Renal cortical epithelial cell (primary cell): ENCODE results near the gene C3AR1. TPM values are rescaled to one million over a fixed set of nuclear protein-coding genes. Genes with fewer than 3 reads are reported as not detected.
"Not testable (repeated sequence)": the region's sequence is repeated elsewhere in the genome, so short reads cannot be mapped to it uniquely, and the experiment has no call there.

Experiments used
- DNase-seq: peaks from one replicate; pipeline ENCODE4 v3.0.0-alpha.2; 2011; ENCODE audit warnings: low read depth
- total RNA-seq: library from RNA; depleted of rRNA; stranded (reverse); fragments of >200 nt; gene quantifications from 2 replicates; pipeline ENCODE4 v1.2.3, GENCODE V29; 2014

C3AR1 gene
- total RNA-seq, 1 donor from 2014 or later: 0.30 TPM

DNA sequence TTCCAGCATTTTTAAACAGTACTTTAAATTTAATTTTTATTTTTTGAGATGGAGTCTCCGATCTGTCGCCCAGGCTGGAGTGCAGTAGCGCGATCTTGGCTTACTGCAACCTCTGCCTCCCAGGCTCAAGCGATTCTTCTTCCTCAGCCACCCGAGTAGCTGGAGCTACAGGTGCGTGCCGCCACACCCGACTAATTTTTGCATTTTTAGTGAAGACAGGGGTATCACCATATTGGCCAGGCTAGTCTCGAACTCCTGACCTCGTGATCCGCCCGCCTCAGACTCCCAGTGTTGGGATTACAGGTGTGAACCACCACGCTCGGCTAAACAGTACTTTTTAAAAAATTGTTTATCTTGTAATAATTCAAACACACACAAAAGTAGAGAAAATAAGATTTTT, 37.9 kb downstream of the C3AR1 start:
- no peak for DNase-seq

GRCh38 chr12:8027856-8028255, 38.3 kb downstream of the C3AR1 start:
- DNase-seq: no peak

DNA sequence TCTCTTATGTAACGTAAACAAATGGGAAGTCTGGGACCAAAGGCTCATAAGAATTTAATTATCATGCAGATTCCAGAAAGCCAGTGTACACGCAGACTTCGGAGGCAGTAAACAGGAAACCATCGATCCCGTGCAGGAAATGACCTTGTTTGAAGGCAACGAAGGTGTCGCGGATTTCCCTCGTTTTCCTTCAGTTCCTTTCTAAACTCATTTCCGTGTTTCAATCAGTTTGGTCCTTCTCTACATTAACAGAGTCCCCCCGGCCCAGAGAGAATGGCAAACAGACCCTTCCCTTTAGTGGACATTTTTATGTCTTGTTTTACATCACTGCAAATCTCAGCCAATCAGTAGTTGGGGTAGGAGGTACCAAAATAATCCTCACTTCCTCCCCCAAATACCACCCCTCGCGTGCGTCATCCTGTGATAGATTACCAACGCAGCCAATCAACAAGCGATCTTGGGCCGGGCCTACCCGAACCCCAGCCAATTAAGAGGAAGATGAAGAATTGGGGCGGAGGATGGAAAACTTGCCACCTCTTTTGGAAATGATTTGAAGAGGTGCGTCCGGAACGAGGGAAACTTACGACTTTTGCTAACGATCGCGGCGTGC, 39.8 kb downstream of the C3AR1 start:
- DNase-seq: peak; percentile 98

GRCh38 chr12:8018666-8019581, 47.2 kb downstream of the C3AR1 start:
- DNase-seq: no peak

DNA sequence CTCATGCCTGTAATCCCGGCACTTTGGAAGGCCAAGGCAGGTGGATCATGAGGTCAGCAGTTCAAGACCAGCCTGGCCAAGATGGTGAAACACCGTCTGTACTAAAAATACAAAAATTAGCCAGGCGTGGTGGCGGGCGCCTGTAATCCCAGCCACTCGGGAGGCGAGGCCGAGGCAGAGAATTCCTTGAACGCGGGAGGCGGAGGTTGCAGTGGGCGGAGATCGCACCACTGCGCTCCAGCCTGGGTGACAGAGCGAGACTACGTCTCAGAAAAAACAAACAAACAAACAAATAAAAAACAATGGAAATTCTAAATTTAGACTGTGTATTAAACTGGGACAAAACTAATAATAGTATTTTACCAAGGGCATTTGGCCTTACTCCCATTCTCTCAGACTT, 47.9 kb downstream of the C3AR1 start:
- DNase-seq: not testable (repeated sequence)

- no peak for DNase-seq
These were observed 51.3 kb downstream of the C3AR1 start for GRCh38 chr12:8014836-8015235.

DNA sequence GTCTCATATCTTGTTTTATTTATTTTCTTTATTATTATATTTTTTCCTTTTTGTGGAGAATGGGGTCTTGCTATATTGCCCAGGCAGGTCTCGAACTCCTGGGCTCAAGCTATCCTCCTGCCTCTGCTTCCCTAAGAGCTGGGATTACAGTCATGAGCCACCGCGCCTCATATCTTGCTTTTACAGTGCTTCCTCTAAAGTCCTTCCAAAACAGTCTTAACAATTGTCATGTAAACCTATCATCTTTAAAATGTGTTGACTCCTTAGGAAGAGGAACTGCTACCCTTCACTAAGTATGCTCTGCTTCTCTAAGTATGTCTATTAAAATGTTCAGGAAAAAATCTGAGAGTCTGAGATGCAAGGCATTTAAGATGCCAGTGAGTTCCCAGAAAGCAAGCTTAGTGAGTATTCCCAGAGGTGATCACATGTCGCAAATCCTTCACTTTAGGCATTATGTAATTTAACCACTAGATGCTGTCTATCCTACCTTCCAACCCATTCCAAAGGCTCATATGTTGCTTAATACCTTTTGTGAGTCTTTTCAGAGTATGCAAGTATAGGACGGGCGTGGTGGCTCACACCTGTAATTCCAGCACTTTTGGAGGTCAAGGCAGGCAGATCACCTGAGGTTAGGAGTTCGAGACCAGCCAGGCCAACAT, 53.4 kb downstream of the C3AR1 start:
- no peak for DNase-seq

- DNase-seq: peak; percentile 45
These were observed 54.8 kb downstream of the C3AR1 start for GRCh38 chr12:8011331-8011730.

Other genes with a start within 250 kb of the C3AR1 start
- 2.3 TPM in 1 of 2 replicates, not detected in the other for gene SLC2A14, start 193.4 kb downstream of the C3AR1 start, total RNA-seq
- gene SLC2A3, start 130.2 kb downstream of the C3AR1 start, total RNA-seq: 5.6 and 8.7 TPM in 2 replicates
- 5.0 and 8.2 TPM in 2 replicates for gene FOXJ2, start 33.6 kb downstream of the C3AR1 start, total RNA-seq
- gene NECAP1, start 15.9 kb upstream of the C3AR1 start, total RNA-seq: 41.6 and 44.6 TPM in 2 replicates
- gene CLEC4A, start 57.3 kb upstream of the C3AR1 start, total RNA-seq: 0.35 TPM in 1 of 2 replicates, not detected in the other
- gene ZNF705A, start 90.7 kb upstream of the C3AR1 start, total RNA-seq: under 0.01 TPM in 1 of 2 replicates, not detected in the other
- 0.10 TPM in 1 of 2 replicates, not detected in the other for gene FAM90A1, start 161.3 kb upstream of the C3AR1 start, total RNA-seq